Fibroblast of lung (primary cell): ENCODE data around the gene ABR. TPM values are rescaled to one million over a fixed set of nuclear protein-coding genes. Genes with fewer than 3 reads are reported as not detected.

Experiments
- DNase-seq, 2 donors: peaks; one replicate each; pipeline versions ENCODE4 v3.0.0 to v3.0.0-alpha.2; 2010; ENCODE audit warnings: low read depth in 2 of 2
- H2AFZ ChIP-seq: 2 replicates; pipeline ENCODE4 v1.5.1; 2012; ENCODE audit warnings: low read length, control low read depth, inconsistent platforms
- H3K27ac ChIP-seq: 2 replicates; pipeline ENCODE4 v1.5.1; 2011; ENCODE audit warnings: low read length, control low read depth; ENCODE audit not compliant: insufficient read depth
- H3K27me3 ChIP-seq: 2 replicates; pipeline ENCODE4 v1.5.1; 2011; ENCODE audit warnings: mild to moderate bottlenecking, low read length; ENCODE audit not compliant: control insufficient read depth, insufficient read depth
- H3K36me3 ChIP-seq: 2 replicates; pipeline ENCODE4 v1.5.1; 2011; ENCODE audit warnings: low read length; ENCODE audit not compliant: control insufficient read depth, insufficient read depth
- H3K4me1 ChIP-seq: 2 replicates; pipeline ENCODE4 v1.5.1; 2011; ENCODE audit warnings: low read length; ENCODE audit not compliant: control insufficient read depth, insufficient read depth; ENCODE audit errors: extremely low read depth
- H3K4me2 ChIP-seq: 2 replicates; pipeline ENCODE4 v1.5.1; 2011; ENCODE audit warnings: low read length, control low read depth; ENCODE audit not compliant: insufficient read depth; ENCODE audit errors: extremely low read depth
- H3K4me3 ChIP-seq, 4 experiments: fragments of 200-600 bp in 1 of 4; sonication (generic) in 1 of 4; replicated peaks in 1 of 4; 2 replicates each; pipeline ENCODE4 v1.5.1; 2011 to 2016; ENCODE audit warnings: low read length in 4 of 4, low read depth in 3 of 4, mild to moderate bottlenecking in 3 of 4, control low read depth in 2 of 4, inconsistent platforms in 1 of 4, mixed read lengths in 1 of 4; ENCODE audit not compliant: insufficient read depth in 1 of 4; ENCODE audit errors: control extremely low read depth in 1 of 4
- H3K79me2 ChIP-seq: 2 replicates; pipeline ENCODE4 v1.5.1; 2012; ENCODE audit warnings: mild to moderate bottlenecking, low read length, inconsistent platforms; ENCODE audit not compliant: control insufficient read depth, insufficient read depth
- H3K9ac ChIP-seq: 2 replicates; pipeline ENCODE4 v1.5.1; 2011; ENCODE audit warnings: mild to moderate bottlenecking, low read length, control low read depth; ENCODE audit not compliant: insufficient read depth
- H3K9me3 ChIP-seq: 2 replicates; pipeline ENCODE4 v1.5.1; 2012; ENCODE audit warnings: low read depth, low read length; ENCODE audit not compliant: control insufficient read depth, insufficient read depth
- H4K20me1 ChIP-seq: 2 replicates; pipeline ENCODE4 v1.5.1; 2011; ENCODE audit warnings: low read length; ENCODE audit not compliant: control insufficient read depth, insufficient read depth; ENCODE audit errors: extremely low read depth
- EZH2 ChIP-seq: IDR thresholded peaks from 2 replicates; pipeline ENCODE4 v1.5.1; 2012; ENCODE audit warnings: low read length, control low read depth, mild to moderate bottlenecking; ENCODE audit errors: missing control alignments
- polyA plus RNA-seq, 2 donors: library from polyadenylated mRNA; depleted of rRNA in 1 of 2; stranded (reverse) in 1 of 2; unstranded in 1 of 2; fragments of >200 nt; gene quantifications; 2 replicates each; pipeline ENCODE4 v1.2.1, GENCODE V29; 2011 to 2012; ENCODE audit warnings: missing spikeins in 1 of 2
- total RNA-seq: library from RNA; depleted of rRNA; stranded (reverse); fragments of >200 nt; gene quantifications from 2 replicates; pipeline ENCODE4 v1.2.1, GENCODE V29; 2014
- TF ChIP-seq, protein P1 (sequence below), 2 donors: IDR thresholded peaks in 1 of 2; conservative IDR thresholded peaks in 1 of 2; 1 replicate in 1 of 2; 2 replicates in 1 of 2; pipeline ENCODE4 v1.5.1; 2011 to 2012; ENCODE audit warnings: low read length in 2 of 2, control low read depth in 1 of 2, inconsistent platforms in 1 of 2, low read depth in 1 of 2, mild to moderate bottlenecking in 1 of 2

The ABR gene
- total and polyA plus RNA-seq, 2 donors (not counting 1 experiment from before 2014, with no cell fraction given) = 43.7 to 84.7 TPM

- DNase-seq = no peak
- no peaks in the 10 kb centered on the region for H3K36me3 ChIP-seq
- H3K4me2 ChIP-seq = no peak overlapping the region
Measured at GRCh38 chr17:988561-988960, 191.2 kb downstream of the ABR start.

DNA sequence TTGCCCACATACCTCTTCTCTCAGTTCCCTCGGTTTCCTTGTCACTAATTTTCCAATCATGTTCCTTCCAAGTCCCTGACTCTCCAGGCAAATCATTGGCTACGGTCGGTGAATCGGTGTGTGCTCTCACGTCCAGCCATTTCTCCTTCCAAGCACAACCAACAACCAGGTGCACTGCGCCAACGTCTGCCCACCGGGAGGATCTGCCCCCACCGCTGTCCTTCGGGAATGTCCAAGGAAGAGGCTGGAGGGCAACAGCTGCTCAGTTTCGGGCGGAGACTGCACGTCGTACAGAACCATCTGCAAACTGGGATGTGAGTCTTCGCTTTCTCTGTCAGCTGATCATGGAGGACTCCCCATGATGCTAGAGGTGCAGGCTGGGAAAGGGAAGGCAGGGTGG, 191.8 kb downstream of the ABR start:
- H4K20me1 ChIP-seq = no peaks in the 10 kb centered on the region
- H3K4me2 ChIP-seq = no peak overlapping the region
- no peaks in the 10 kb centered on the region for H3K79me2 ChIP-seq
- DNase-seq = no peak
- H3K36me3 ChIP-seq = no peaks in the 10 kb centered on the region
- H3K4me1 ChIP-seq = no peaks in the 10 kb centered on the region
- H3K9ac ChIP-seq = no peak overlapping the region
- H3K9me3 ChIP-seq = no peaks in the 10 kb centered on the region
- no peak overlapping the region for H2AFZ ChIP-seq
- H3K27ac ChIP-seq = no peak overlapping the region
- no peaks in the 10 kb centered on the region for H3K27me3 ChIP-seq
- H3K4me3 ChIP-seq = no peak overlapping the region
- no peak for TF ChIP-seq EZH2
- TF ChIP-seq, protein P1, sequence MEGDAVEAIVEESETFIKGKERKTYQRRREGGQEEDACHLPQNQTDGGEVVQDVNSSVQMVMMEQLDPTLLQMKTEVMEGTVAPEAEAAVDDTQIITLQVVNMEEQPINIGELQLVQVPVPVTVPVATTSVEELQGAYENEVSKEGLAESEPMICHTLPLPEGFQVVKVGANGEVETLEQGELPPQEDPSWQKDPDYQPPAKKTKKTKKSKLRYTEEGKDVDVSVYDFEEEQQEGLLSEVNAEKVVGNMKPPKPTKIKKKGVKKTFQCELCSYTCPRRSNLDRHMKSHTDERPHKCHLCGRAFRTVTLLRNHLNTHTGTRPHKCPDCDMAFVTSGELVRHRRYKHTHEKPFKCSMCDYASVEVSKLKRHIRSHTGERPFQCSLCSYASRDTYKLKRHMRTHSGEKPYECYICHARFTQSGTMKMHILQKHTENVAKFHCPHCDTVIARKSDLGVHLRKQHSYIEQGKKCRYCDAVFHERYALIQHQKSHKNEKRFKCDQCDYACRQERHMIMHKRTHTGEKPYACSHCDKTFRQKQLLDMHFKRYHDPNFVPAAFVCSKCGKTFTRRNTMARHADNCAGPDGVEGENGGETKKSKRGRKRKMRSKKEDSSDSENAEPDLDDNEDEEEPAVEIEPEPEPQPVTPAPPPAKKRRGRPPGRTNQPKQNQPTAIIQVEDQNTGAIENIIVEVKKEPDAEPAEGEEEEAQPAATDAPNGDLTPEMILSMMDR (conservative IDR thresholded peaks at IDR 0.05 in 1 of 2, IDR thresholded peaks at IDR 0.05 in 1 of 2; ENCODE audit: low read depth in 1 of 2, low read length in 2 of 2) = no peak

More at GRCh38 chr17:988561-988960, 191.2 kb downstream of the ABR start:
- Histone ChIP-seq H3K4me3 (no peak overlapping the region), H3K9ac (no peak overlapping the region), H3K79me2 (no peaks in the 10 kb centered on the region), H3K27me3 (no peaks in the 10 kb centered on the region), H3K4me1 (no peaks in the 10 kb centered on the region), H4K20me1 (no peaks in the 10 kb centered on the region), H3K9me3 (no peaks in the 10 kb centered on the region), H2AFZ (no peak overlapping the region), H3K27ac (no peak overlapping the region)
- TF ChIP-seq, protein P1 (conservative IDR thresholded peaks at IDR 0.05 in 1 of 2, IDR thresholded peaks at IDR 0.05 in 1 of 2; ENCODE audit: low read depth in 1 of 2, low read length in 2 of 2) = no peak
- TF ChIP-seq EZH2 = no peak

- Histone ChIP-seq H2AFZ (no peak overlapping the region), H3K79me2 (no peaks in the 10 kb centered on the region), H3K27ac (no peak overlapping the region), H3K27me3 (no peaks in the 10 kb centered on the region), H3K9me3 (no peaks in the 10 kb centered on the region), H3K4me1 (no peaks in the 10 kb centered on the region), H4K20me1 (no peaks in the 10 kb centered on the region), H3K4me2 (no peak overlapping the region), H3K4me3 (no peak overlapping the region), H3K36me3 (no peaks in the 10 kb centered on the region), H3K9ac (no peak overlapping the region)
- TF ChIP-seq EZH2 = no peak
- TF ChIP-seq, protein P1 (conservative IDR thresholded peaks at IDR 0.05 in 1 of 2, IDR thresholded peaks at IDR 0.05 in 1 of 2; ENCODE audit: low read depth in 1 of 2, low read length in 2 of 2) = no peak
- DNase-seq = no peak
Measured at GRCh38 chr17:986322-986929, 193.4 kb downstream of the ABR start.
